SU-DHL-6 (cell line): ENCODE measurements around the gene SPTLC2.

Source experiments
- H2AFZ ChIP-seq: fragments of 200-600 bp; sonication (generic); 2 replicates; pipeline ENCODE4 v1.6.1; 2014; ENCODE audit warnings: low read depth, mild to moderate bottlenecking, moderate library complexity, mixed read lengths, antibody characterized with exemption, low read length; ENCODE audit not compliant: severe bottlenecking
- H3F3A ChIP-seq: fragments of 200-600 bp; shearing (Covaris generic); 2 replicates; pipeline ENCODE4 v1.6.0; 2016; ENCODE audit warnings: antibody characterized with exemption, mild to moderate bottlenecking; ENCODE audit not compliant: insufficient read depth
- H3K27ac ChIP-seq: fragments of 200-600 bp; sonication (generic); 2 replicates; pipeline ENCODE4 v1.5.1; 2016; ENCODE audit warnings: low read depth, mild to moderate bottlenecking, low read length, moderate library complexity, mixed read lengths
- H3K27me3 ChIP-seq: fragments of 200-600 bp; sonication (generic), shearing (Covaris generic); 2 replicates; pipeline ENCODE4 v1.6.0; 2014; ENCODE audit warnings: mild to moderate bottlenecking, low read length
- H3K36me3 ChIP-seq: fragments of 200-600 bp; sonication (generic); 2 replicates; pipeline ENCODE4 v1.6.1; 2014; ENCODE audit warnings: mild to moderate bottlenecking, low read length, mixed read lengths
- H3K4me2 ChIP-seq: fragments of 300-600, 200-600 bp; shearing (Covaris generic), sonication (generic); 2 replicates; pipeline ENCODE4 v1.6.0; 2014; ENCODE audit warnings: low read length, low read depth, mild to moderate bottlenecking; ENCODE audit not compliant: poor library complexity, severe bottlenecking
- H3K4me3 ChIP-seq: fragments of 200-600 bp; sonication (generic); 2 replicates; pipeline ENCODE4 v1.5.1; 2014; ENCODE audit warnings: antibody characterized with exemption, low read length, mild to moderate bottlenecking, mixed read lengths; ENCODE audit not compliant: insufficient read depth, poor library complexity, severe bottlenecking
- H3K79me2 ChIP-seq: fragments of 200-600 bp; sonication (generic); 2 replicates; pipeline ENCODE4 v1.6.1; 2014; ENCODE audit warnings: mild to moderate bottlenecking, low read length, moderate library complexity; ENCODE audit not compliant: insufficient read depth
- H3K9ac ChIP-seq: fragments of 200-600 bp; sonication (generic); 2 replicates; pipeline ENCODE4 v1.7.0; 2014; ENCODE audit warnings: mild to moderate bottlenecking, low read length
- H3K9me2 ChIP-seq: fragments of 200-600 bp; sonication (generic); replicated peaks from 2 replicates; pipeline ENCODE4 v1.6.1; 2014; ENCODE audit warnings: low read length; ENCODE audit not compliant: insufficient read depth
- H3K9me3 ChIP-seq: fragments of 200-600 bp; sonication (generic); 2 replicates; pipeline ENCODE4 v1.6.1; 2014; ENCODE audit warnings: low read length, mixed read lengths; ENCODE audit not compliant: insufficient read depth
- H4K20me1 ChIP-seq: fragments of 200-600 bp; sonication (generic); 2 replicates; pipeline ENCODE4 v1.6.1; 2014; ENCODE audit warnings: low read depth, mild to moderate bottlenecking, antibody characterized with exemption, low read length, moderate library complexity, mixed read lengths
- EZH2phosphoT487 ChIP-seq: fragments of 200-600 bp; sonication (generic), shearing (Covaris generic); conservative IDR thresholded peaks from 2 replicates; pipeline ENCODE4 v1.6.1; 2018; ENCODE audit warnings: mild to moderate bottlenecking, antibody characterized with exemption, low read length, moderate library complexity, mixed read lengths
- TF ChIP-seq, protein P1 (sequence below): fragments of 200-600 bp; sonication (generic); IDR thresholded peaks from one replicate; pipeline ENCODE4 v1.5.1; 2017; ENCODE audit warnings: antibody characterized with exemption, mild to moderate bottlenecking, low read length, moderate library complexity; ENCODE audit not compliant: insufficient read depth, poor library complexity, severe bottlenecking

The SPTLC2 gene

DNA sequence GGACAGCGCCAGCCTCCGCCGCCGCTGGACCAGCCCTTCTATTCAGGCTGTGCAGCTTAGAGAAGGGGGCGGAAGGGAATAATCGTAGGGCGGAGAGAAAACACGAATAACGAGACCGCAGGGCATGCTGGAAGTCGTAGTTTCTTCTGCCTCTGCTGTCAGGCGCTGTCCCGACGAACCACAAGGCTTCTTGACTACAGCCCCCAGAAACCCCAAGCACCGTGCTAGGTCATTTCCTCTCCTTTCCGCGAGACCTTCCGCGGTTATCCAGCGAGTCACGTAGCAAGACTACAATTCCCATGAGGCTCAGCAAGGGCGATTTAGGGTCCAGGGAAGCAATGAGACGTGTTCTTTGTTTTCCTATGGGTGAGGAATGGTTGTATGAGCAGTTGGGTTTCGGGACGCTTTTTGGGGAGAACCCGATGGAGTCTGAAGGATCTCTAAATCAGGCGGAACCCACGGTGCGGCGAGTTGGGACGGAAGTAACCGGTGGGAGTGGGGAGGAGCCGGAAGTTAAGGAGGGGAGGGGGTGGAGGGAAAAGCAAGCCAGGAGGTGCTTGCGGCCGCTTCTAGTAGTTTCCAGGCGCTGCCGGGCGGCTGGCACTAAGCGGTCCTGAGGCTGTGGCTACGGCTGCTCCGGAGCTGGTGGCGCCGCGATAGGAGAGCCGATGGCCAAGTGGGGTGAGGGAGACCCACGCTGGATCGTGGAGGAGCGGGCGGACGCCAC lies 158.8 kb downstream of the SPTLC2 start, which contains the start of the genes AHSA1 and VIPAS39:
Gene AHSA1 (plus strand): TSS at position 572 of the 727 bp plus-strand sequence. CDS start 97 bp downstream, at position 669.
Gene VIPAS39 (minus strand): TSS at position 80 of the 727 bp plus-strand sequence. CDS start 3,499 bp downstream, outside the sequence.
- Histone ChIP-seq H4K20me1 (peaks cover 9% of the 10 kb centered on the region; the same call in 1 of the 2 replicates), H3K9ac (peak within 1 kb of the TSS; percentile 90), H3K4me2 (peak within 1 kb of the TSS; percentile 87), H3K27ac (peak within 1 kb of the TSS; percentile 82), H3K9me3 (no peaks in the 10 kb centered on the region), H2AFZ (peak within 1 kb of the TSS; percentile 96), H3K9me2 (no peaks in the 10 kb centered on the region), H3F3A (peaks cover 9% of the 10 kb centered on the region; the same call in 1 of the 2 replicates), H3K4me3 (peak within 1 kb of the TSS; percentile 91), H3K36me3 (peaks cover 12% of the 10 kb centered on the region), H3K27me3 (no peaks in the 10 kb centered on the region), H3K79me2 (peaks cover 44% of the 10 kb centered on the region)
- TF ChIP-seq, protein P1, sequence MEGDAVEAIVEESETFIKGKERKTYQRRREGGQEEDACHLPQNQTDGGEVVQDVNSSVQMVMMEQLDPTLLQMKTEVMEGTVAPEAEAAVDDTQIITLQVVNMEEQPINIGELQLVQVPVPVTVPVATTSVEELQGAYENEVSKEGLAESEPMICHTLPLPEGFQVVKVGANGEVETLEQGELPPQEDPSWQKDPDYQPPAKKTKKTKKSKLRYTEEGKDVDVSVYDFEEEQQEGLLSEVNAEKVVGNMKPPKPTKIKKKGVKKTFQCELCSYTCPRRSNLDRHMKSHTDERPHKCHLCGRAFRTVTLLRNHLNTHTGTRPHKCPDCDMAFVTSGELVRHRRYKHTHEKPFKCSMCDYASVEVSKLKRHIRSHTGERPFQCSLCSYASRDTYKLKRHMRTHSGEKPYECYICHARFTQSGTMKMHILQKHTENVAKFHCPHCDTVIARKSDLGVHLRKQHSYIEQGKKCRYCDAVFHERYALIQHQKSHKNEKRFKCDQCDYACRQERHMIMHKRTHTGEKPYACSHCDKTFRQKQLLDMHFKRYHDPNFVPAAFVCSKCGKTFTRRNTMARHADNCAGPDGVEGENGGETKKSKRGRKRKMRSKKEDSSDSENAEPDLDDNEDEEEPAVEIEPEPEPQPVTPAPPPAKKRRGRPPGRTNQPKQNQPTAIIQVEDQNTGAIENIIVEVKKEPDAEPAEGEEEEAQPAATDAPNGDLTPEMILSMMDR: no peak
- TF ChIP-seq EZH2phosphoT487: no peak

- Histone ChIP-seq H3K9me2 (no peaks in the 10 kb centered on the region), H2AFZ (peak overlapping the region; percentile 54), H3K79me2 (peaks cover 44% of the 10 kb centered on the region), H3K9me3 (no peaks in the 10 kb centered on the region), H3K27me3 (no peaks in the 10 kb centered on the region), H3F3A (peaks cover 9% of the 10 kb centered on the region; the same call in 1 of the 2 replicates), H4K20me1 (peaks cover 9% of the 10 kb centered on the region; the same call in 1 of the 2 replicates), H3K4me2 (peak overlapping the region; percentile 75), H3K27ac (peak overlapping the region; percentile 26; the same call in 1 of the 2 replicates), H3K36me3 (peaks cover 12% of the 10 kb centered on the region), H3K9ac (peak overlapping the region; percentile 90), H3K4me3 (peak overlapping the region; percentile 91)
- TF ChIP-seq, protein P1: no peak
- no peak for TF ChIP-seq EZH2phosphoT487
Observed at GRCh38 chr14:77457115-77457521, 159.3 kb downstream of the SPTLC2 start.
